Activated CD8-positive, alpha-beta memory T cell treated with anti-CD3 and anti-CD28 coated beads, Interleukin-2, amount 50 U/mL, for 48 hours (primary cell): ENCODE data around the gene TUNAR.

Source experiments
- DNase-seq: peaks from one replicate; pipeline ENCODE4 v3.0.0-alpha.2; 2020

The TUNAR gene

DNA sequence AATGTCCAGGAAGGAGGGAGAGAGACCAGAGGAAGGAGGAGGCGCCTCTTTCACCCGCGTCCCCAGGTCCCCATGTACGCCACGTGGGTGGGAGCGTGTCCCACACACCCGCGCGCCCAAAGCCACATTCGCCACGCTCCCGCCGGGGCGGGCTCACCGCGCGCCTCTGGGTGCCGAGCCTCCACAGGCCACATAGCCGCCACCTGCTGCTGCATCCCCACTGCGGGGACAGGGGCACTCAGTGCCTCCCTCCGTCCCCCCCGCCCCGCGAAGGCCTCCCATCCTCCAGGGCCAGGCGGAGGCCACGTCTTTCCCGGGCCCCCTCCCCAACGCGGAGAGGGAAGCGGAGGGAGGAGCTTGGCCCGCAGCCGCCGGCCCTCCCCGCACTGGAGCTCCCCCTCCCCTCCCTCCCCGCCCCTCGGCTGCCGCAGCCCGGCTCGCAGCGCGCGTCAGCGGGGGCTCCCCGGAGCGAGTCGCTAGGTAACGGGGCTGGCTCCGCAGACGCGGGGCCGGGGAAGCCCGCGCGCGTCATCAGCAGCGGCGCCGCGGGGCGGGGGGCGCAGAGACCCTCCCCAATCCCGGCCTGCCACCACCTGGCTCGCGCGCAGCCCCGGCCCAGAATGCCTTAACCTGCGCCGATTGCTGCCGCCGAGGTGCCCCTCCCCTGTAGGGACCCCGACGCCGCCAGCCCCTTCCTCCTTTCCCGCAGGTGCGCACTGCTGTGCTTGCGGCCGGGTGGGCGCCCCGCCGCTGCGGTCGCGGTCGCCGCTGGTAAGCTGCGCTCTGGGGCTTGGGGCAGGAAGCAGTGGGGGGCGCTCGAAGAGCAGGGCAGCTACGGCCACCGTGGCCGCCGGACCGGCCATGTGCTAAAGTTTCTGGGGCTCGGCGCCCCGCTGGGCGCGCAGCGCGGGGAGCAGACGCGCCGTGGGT lies 536 bp upstream of the TUNAR start:
- DNase-seq, result peak; percentile 26

GRCh38 chr14:95877633-95878032 lies 1.0 kb downstream of the TUNAR start:
- DNase-seq, result no peak

- DNase-seq, result no peak
Measured at GRCh38 chr14:95884377-95884776, 7.7 kb downstream of the TUNAR start.

GRCh38 chr14:95885278-95885677 lies 8.6 kb downstream of the TUNAR start:
- no peak for DNase-seq

- DNase-seq, result no peak
Measured at GRCh38 chr14:95885866-95886265, 9.2 kb downstream of the TUNAR start.

GRCh38 chr14:95886366-95887056 lies 9.9 kb downstream of the TUNAR start:
- DNase-seq, result no peak

GRCh38 chr14:95887351-95887750 lies 10.7 kb downstream of the TUNAR start:
- DNase-seq, result no peak

GRCh38 chr14:95889236-95889979 lies 12.8 kb downstream of the TUNAR start:
- DNase-seq, result no peak

DNA sequence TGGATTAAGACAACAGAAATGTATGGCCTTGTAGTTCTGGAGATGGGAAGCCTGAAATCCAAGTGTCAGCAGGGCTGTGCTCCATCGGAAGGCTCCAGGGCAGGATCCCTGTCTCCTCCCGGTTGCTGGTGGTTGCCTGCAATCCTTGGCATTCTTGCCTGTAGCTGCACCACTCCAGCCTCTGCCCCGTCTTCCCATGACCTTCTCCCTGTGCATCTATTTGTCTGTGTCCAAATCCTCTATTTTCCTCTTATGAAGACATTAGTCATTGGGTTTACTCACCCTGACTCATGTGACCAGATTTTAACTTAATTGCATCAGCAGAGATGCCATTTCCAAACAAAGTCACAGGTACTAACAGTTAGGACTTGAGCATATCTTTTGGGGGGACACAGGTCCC lies 15.1 kb downstream of the TUNAR start:
- DNase-seq, result no peak

- no peak for DNase-seq
Measured at GRCh38 chr14:95892142-95892541, 15.5 kb downstream of the TUNAR start.

DNA sequence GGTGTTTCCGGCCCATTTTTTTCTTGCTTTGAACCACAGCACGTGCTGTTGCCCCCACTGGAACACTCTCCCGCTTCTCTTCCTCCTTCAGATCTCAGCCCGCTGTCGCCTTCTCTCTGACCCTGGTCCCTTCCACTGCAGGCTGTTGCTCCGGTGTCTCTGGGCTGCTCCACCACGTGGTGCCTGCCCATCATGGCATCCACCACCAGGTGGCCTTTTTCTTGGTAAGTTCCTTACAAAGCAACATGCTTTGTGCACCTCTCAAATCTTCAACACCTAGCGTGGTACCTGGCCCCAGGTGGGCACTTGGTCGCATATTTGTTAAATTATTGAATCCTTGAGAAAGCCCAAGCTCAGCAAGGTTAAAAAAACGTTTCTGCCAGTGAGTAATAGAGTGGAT lies 19.1 kb downstream of the TUNAR start:
- DNase-seq, result no peak

GRCh38 chr14:95896498-95897135 lies 20.0 kb downstream of the TUNAR start:
- no peak for DNase-seq

- DNase-seq, result no peak
Measured at GRCh38 chr14:95897280-95897679, 20.6 kb downstream of the TUNAR start.

- DNase-seq, result no peak
Measured at GRCh38 chr14:95901054-95901453, 24.4 kb downstream of the TUNAR start.

DNA sequence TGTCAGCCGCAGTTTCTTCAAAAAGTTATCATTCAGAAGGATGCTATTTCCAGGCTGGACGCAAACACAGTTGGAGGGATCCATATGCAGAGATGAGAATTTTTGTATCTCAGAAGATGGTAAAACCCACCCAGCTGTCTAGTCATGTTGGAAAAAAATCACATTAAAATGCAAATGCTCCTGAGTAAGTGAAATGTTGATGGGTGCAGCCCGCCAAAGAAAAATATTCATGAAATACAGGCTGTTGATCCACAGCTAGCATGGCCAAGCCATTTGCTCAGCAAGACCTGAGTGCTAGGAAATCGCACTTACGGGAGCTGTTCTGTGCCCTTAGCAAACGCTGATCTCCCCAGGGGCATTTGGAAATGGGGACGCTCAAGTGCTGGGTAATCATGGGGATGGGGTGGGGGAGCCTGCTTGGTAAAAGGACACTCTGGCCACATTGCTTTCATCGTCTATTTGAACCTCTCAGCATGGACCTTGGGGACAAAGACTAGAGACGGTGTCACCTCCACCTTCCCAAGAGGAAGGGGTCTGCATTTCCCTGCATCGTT lies 25.7 kb downstream of the TUNAR start:
- DNase-seq, result no peak

DNA sequence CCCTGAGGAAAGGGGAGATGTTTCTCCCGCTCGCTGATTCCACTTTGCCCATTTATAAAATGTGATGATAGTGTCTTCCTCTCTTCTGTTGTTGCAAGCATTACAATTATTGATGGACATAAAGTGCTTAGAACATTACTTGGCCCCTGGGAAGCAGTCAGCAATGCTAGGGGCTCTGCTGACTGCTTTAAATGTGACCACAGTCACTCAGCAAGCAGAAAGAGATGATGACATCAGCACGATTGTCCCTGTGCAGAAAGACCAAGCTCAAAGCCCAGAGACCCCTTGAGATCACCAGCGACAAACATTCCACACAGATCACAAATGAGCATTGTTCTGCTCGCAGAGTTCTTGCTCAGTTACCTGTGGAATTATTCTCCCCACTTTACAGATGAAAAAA lies 26.5 kb downstream of the TUNAR start:
- DNase-seq, result no peak

DNA sequence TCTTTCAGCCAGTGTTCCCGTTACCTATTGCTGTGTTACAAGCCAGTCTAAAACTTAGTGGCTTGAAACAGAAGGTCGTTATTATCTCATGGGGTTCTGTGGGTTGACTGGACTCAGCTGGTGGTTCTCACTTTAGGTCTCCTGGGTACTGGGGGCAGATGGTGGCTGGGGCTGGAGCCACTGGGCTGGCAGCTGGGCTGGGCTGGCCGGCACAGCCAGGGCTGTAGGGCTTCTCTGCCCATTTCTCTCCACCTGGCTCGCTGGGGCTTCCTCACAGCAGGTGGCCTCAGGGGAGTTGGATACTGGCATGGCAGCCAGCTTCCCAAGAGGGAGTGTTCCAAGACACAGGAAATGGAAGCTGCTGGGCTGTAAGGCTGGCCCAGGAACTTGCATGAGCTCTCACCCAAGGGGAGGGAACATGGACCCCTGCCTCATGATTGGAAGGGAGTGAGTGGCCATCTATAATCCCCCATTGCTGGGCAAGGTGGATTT lies 27.0 kb downstream of the TUNAR start:
- no peak for DNase-seq

DNA sequence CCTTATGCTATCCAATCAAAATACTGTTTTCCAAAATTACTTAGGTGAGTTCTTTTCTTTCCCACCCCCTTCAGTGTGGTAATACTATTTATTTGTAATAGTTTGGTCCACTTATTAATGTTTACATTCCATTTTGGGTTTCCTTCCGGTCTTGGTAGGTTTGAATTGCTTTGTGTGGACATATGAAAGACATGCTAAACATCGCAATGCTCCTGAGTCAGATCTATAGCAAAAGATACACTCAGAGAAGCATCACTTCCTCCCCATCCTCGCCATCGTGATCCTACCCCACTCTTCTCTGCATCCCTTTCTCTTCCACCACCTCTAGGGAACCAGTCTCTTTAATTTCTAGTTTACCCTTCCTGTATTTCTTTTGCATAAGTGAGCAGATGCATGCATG lies 30.0 kb downstream of the TUNAR start:
- no peak for DNase-seq

- no peak for DNase-seq
Measured at GRCh38 chr14:95910628-95911027, 34.0 kb downstream of the TUNAR start.

- DNase-seq, result no peak
Measured at GRCh38 chr14:95911456-95911855, 34.8 kb downstream of the TUNAR start.

DNA sequence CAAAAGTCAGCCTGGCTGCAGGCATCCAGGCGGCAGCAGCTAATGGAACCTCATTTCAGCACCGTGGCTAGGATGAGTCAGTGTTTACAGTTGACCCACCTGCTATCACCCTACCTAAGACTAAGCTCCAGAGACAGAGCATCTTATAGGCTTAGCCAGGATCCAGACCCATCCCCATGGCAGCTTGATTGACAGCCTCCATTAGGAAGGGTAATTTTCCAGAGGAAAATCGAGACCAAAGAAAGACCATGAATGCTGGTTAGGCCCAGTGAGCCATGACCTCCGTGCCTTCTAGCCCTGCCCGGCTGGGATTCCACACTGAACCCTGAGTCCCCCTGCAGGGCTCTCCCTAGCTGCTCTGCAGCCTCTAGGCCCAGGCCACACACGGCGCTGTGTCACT lies 38.7 kb downstream of the TUNAR start:
- no peak for DNase-seq

DNA sequence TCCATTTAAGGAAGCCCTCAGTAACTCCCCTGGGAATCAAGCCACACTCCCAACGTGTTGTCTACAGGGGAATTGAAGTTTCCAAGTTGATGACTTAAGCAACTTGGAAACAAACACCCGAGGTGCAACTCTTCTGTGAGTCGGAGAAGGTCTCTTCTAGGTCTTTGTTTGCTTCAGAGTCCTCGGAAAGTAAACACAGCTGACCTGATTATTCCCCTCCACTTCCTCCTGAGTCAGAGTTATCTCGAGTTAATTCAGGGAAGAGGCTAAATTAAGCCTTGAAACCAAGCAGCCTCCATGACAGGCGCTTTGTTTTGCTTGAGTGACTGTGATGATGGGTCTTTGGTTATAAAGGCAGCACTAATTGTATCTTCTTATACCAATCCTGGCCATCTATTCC lies 41.8 kb downstream of the TUNAR start:
- no peak for DNase-seq
